ENCODE measurements around the gene SPRED2.
"Not testable (repeated sequence)": the region's sequence is repeated elsewhere in the genome, so short reads cannot be mapped to it uniquely, and the experiment has no call there.

SPRED2 gene

DNA sequence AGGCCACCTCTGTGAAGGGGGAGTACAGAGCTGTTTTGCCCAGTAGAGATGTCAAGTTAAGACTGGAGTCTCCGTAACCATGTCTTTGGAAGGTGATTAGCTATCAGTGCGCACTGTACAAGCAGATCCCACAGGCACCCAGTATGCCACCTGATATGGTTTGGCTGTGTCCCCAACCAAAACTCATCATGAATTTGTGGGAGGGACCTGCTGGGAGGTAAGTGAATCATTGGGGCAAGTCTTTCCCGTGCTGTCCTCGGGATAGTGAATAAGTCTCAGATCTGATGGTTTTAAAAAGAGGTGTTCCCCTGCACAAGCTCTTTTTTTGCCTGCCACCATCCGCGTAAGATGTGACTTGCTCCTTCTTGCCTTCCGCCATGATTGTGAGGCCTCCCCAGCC lies 114.6 kb downstream of the SPRED2 start:
- Histone ChIP-seq H3K9me3 (ENCODE audit: control insufficient read depth, low read length) (no peaks in the 10 kb centered on the region), H3K4me3 (ENCODE audit: insufficient read depth, low read depth, low read length) (no peak overlapping the region), H3K4me1 (ENCODE audit: control insufficient read depth, insufficient read depth, low read length) (no peaks in the 10 kb centered on the region), H3K27me3 (ENCODE audit: control insufficient read depth, insufficient read depth, low read length, poor library complexity, severe bottlenecking) (no peaks in the 10 kb centered on the region), H3K36me3 (ENCODE audit: control insufficient read depth, insufficient read depth, low read length) (peaks cover 7% of the 10 kb centered on the region), H3K27ac (ENCODE audit: insufficient read depth, low read depth, low read length, poor library complexity, severe bottlenecking) (no peak overlapping the region)
- 96 to 98% methylated on average over 7 of the region's 7 CpGs for WGBS, 2 experiments

DNA sequence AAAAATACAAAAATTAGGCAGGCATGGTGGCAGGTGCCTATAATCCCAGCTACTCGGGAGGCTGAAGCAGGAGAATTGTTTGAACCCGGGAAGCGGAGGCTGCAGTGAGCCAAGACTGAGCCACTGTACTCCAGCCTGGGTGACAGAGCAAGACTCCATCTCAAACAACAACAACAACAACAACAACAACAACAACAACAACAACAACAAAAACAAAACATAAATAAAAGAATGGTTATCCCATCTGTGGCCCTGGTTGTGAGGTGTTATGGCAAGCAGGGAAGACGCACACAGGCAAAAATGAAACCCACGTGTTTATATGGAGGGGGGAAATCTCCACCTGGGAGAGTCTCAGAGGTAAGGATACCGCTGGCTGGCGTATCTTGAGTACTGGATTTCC lies 115.0 kb downstream of the SPRED2 start:
- H3K4me1 ChIP-seq (ENCODE audit: control insufficient read depth, insufficient read depth, low read length); H3K36me3 ChIP-seq (ENCODE audit: control insufficient read depth, insufficient read depth, low read length); H3K27me3 ChIP-seq (ENCODE audit: control insufficient read depth, insufficient read depth, low read length, poor library complexity, severe bottlenecking); H3K27ac ChIP-seq (ENCODE audit: insufficient read depth, low read depth, low read length, poor library complexity, severe bottlenecking); H3K4me3 ChIP-seq (ENCODE audit: insufficient read depth, low read depth, low read length); H3K9me3 ChIP-seq (ENCODE audit: control insufficient read depth, low read length): not testable (repeated sequence)
- WGBS, 2 experiments = 96% methylated on average over 7 of the region's 7 CpGs

DNA sequence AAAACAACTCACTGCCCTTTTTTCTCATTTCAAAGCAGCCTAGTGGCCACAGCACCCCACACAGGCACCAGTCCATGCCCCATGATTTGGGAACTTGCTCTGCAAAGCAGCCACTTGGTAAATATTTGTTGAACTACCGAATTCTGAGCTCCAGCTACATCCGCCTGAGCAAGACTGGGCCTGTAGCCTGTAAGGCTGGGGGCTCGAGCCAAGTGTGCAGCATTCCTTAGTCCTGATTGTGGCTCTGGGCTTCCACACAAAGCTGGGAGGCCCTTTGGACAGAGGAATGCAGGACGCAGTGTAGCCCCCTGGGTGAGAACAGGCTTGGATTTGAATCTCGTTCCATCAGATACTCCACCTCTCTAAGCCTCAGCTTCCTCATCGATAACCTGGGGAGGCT lies 116.3 kb downstream of the SPRED2 start:
- Histone ChIP-seq H3K9me3 (ENCODE audit: control insufficient read depth, low read length) (no peaks in the 10 kb centered on the region), H3K4me3 (ENCODE audit: insufficient read depth, low read depth, low read length) (no peak overlapping the region), H3K27me3 (ENCODE audit: control insufficient read depth, insufficient read depth, low read length, poor library complexity, severe bottlenecking) (no peaks in the 10 kb centered on the region), H3K4me1 (ENCODE audit: control insufficient read depth, insufficient read depth, low read length) (no peaks in the 10 kb centered on the region), H3K27ac (ENCODE audit: insufficient read depth, low read depth, low read length, poor library complexity, severe bottlenecking) (no peak overlapping the region), H3K36me3 (ENCODE audit: control insufficient read depth, insufficient read depth, low read length) (peaks cover 7% of the 10 kb centered on the region)
- WGBS, 2 experiments = 77 to 96% methylated on average over 5 to 6 of the region's 6 CpGs

DNA sequence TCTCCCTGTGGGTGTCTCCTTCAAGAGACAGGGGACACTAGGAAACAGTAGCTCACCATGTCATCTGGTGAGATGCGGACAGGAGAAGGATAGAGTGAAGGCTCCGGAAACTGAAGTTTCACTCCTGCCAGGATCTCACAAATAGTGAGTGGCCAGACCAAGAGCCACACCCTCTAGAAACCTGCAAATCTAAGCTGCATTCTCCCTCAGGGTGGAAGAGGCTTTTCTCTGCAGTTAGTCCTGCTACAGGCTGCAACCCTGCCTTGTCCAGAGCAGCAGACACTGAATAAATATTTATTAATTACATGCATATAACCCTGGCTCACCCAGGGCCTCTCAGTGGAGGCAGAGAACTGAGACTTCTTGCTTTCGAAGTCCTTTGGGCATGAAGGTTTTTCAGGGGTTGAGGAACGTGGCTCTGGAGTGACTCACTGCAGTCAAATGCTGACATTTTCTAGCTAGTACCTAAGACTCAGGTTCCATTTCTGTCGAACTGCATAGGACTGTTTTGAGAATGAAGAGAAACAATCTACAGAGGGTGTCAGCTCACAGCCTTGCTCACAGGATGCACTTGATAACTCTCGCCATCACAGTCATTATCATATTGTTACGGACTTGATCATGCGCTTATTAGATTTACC lies 117.5 kb downstream of the SPRED2 start:
- Histone ChIP-seq H3K4me1 (ENCODE audit: control insufficient read depth, insufficient read depth, low read length) (no peaks in the 10 kb centered on the region), H3K27me3 (ENCODE audit: control insufficient read depth, insufficient read depth, low read length, poor library complexity, severe bottlenecking) (no peaks in the 10 kb centered on the region), H3K36me3 (ENCODE audit: control insufficient read depth, insufficient read depth, low read length) (peaks cover 7% of the 10 kb centered on the region), H3K9me3 (ENCODE audit: control insufficient read depth, low read length) (no peaks in the 10 kb centered on the region), H3K27ac (ENCODE audit: insufficient read depth, low read depth, low read length, poor library complexity, severe bottlenecking) (no peak overlapping the region), H3K4me3 (ENCODE audit: insufficient read depth, low read depth, low read length) (no peak overlapping the region)
- WGBS, 2 experiments = 93% methylated on average over 8 of the region's 8 CpGs

- H3K36me3 ChIP-seq (ENCODE audit: control insufficient read depth, insufficient read depth, low read length) = peaks cover 7% of the 10 kb centered on the region
- no peaks in the 10 kb centered on the region for H3K4me1 ChIP-seq (ENCODE audit: control insufficient read depth, insufficient read depth, low read length)
Measured at GRCh38 chr2:65313954-65314256, 118.5 kb downstream of the SPRED2 start.

GRCh38 chr2:65313126-65313953 lies 119.1 kb downstream of the SPRED2 start:
- 97% methylated on average over 52 of the region's 52 CpGs for WGBS, 2 experiments
- H3K27me3 ChIP-seq (ENCODE audit: control insufficient read depth, insufficient read depth, low read length, poor library complexity, severe bottlenecking) = no peaks in the 10 kb centered on the region
- H3K4me1 ChIP-seq (ENCODE audit: control insufficient read depth, insufficient read depth, low read length) = no peaks in the 10 kb centered on the region
- no peak overlapping the region for H3K27ac ChIP-seq (ENCODE audit: insufficient read depth, low read depth, low read length, poor library complexity, severe bottlenecking)
- H3K4me3 ChIP-seq (ENCODE audit: insufficient read depth, low read depth, low read length) = no peak overlapping the region
- H3K9me3 ChIP-seq (ENCODE audit: control insufficient read depth, low read length) = no peaks in the 10 kb centered on the region
- peaks cover 7% of the 10 kb centered on the region for H3K36me3 ChIP-seq (ENCODE audit: control insufficient read depth, insufficient read depth, low read length)

More at GRCh38 chr2:65313954-65314256, 118.5 kb downstream of the SPRED2 start:
- Histone ChIP-seq H3K27ac (ENCODE audit: insufficient read depth, low read depth, low read length, poor library complexity, severe bottlenecking) (no peak overlapping the region), H3K9me3 (ENCODE audit: control insufficient read depth, low read length) (no peaks in the 10 kb centered on the region), H3K4me3 (ENCODE audit: insufficient read depth, low read depth, low read length) (no peak overlapping the region), H3K27me3 (ENCODE audit: control insufficient read depth, insufficient read depth, low read length, poor library complexity, severe bottlenecking) (no peaks in the 10 kb centered on the region)
- 94 to 97% methylated on average over 24 of the region's 24 CpGs for WGBS, 2 experiments

DNA sequence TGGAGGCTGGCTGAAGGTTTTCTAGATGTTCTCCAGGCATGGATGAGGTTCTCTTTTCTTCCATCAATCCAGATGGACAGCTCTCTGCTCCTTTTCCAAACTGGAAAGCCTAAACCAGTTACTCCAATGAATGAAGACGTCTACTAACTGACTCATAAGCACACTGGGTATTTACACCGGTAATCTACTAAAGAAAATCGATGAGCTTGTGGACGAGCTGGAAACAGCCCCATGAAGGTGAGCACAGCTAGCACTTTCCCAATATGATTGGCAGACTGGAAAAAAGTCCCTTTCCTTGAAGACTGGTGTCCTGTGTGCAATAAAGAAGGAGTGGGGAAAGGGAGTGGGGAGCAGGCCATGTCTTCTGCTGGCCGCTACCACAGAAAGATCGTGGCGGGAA lies 120.8 kb downstream of the SPRED2 start:
- no peaks in the 10 kb centered on the region for H3K27me3 ChIP-seq (ENCODE audit: control insufficient read depth, insufficient read depth, low read length, poor library complexity, severe bottlenecking)
- H3K27ac ChIP-seq (ENCODE audit: insufficient read depth, low read depth, low read length, poor library complexity, severe bottlenecking) = no peak overlapping the region
- no peaks in the 10 kb centered on the region for H3K9me3 ChIP-seq (ENCODE audit: control insufficient read depth, low read length)
- H3K4me3 ChIP-seq (ENCODE audit: insufficient read depth, low read depth, low read length) = no peak overlapping the region
- 95 to 97% methylated on average over 7 of the region's 7 CpGs for WGBS, 2 experiments
- no peaks in the 10 kb centered on the region for H3K4me1 ChIP-seq (ENCODE audit: control insufficient read depth, insufficient read depth, low read length)
- H3K36me3 ChIP-seq (ENCODE audit: control insufficient read depth, insufficient read depth, low read length) = peaks cover 7% of the 10 kb centered on the region

DNA sequence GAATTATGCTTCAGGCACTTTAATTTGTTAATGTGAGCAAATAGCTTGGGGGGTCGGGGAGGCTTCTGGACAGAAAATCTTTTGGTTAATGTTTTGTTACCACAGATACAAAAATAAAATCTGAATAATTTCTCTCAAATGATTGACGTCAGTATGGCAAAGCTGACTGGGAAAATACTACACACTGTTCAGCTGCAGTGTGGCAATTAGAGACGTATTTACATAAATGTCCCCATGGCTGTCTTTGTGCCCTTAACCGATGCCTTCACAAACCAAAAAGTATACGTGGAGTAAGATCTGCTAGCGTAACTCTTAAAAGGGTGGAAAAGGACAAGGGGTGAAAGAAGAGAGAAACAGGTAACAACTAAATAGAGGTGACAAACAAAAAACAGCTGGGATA lies 121.3 kb downstream of the SPRED2 start:
- no peak overlapping the region for H3K27ac ChIP-seq (ENCODE audit: insufficient read depth, low read depth, low read length, poor library complexity, severe bottlenecking)
- H3K4me1 ChIP-seq (ENCODE audit: control insufficient read depth, insufficient read depth, low read length) = no peaks in the 10 kb centered on the region
- H3K9me3 ChIP-seq (ENCODE audit: control insufficient read depth, low read length) = no peaks in the 10 kb centered on the region
- H3K36me3 ChIP-seq (ENCODE audit: control insufficient read depth, insufficient read depth, low read length) = peaks cover 7% of the 10 kb centered on the region
- H3K27me3 ChIP-seq (ENCODE audit: control insufficient read depth, insufficient read depth, low read length, poor library complexity, severe bottlenecking) = no peaks in the 10 kb centered on the region
- H3K4me3 ChIP-seq (ENCODE audit: insufficient read depth, low read depth, low read length) = no peak overlapping the region
- 95 to 96% methylated on average over 5 to 6 of the region's 6 CpGs for WGBS, 2 experiments

DNA sequence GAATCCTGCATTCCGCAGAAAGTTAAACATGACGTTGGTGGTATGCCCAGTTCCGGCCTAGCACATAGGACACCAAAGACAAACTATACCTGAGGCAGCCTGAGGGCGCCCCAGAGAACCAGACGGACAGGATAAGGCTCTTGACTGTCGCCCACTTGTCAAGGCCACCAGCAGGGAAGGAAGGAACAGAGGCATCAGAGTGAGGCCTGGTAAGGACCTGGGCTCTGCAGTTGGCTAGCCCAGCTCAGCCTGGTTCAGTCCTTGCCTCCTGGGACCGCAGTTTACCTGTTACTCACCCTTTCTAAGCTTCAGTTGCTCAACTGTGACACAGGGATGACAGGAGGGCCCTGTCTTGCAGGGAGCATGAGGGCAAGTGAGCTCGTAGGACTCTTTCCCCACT lies 122.7 kb downstream of the SPRED2 start:
- Histone ChIP-seq H3K4me3 (ENCODE audit: insufficient read depth, low read depth, low read length) (no peak overlapping the region), H3K27me3 (ENCODE audit: control insufficient read depth, insufficient read depth, low read length, poor library complexity, severe bottlenecking) (no peaks in the 10 kb centered on the region), H3K4me1 (ENCODE audit: control insufficient read depth, insufficient read depth, low read length) (no peaks in the 10 kb centered on the region), H3K27ac (ENCODE audit: insufficient read depth, low read depth, low read length, poor library complexity, severe bottlenecking) (no peak overlapping the region), H3K9me3 (ENCODE audit: control insufficient read depth, low read length) (no peaks in the 10 kb centered on the region), H3K36me3 (ENCODE audit: control insufficient read depth, insufficient read depth, low read length) (peaks cover 7% of the 10 kb centered on the region)
- 89 to 92% methylated on average over 8 of the region's 8 CpGs for whole genome bisulfite sequencing, 2 experiments

- H3K4me1 ChIP-seq (ENCODE audit: control insufficient read depth, insufficient read depth, low read length) = peaks cover 16% of the 10 kb centered on the region
- H3K27me3 ChIP-seq (ENCODE audit: control insufficient read depth, insufficient read depth, low read length, poor library complexity, severe bottlenecking) = no peaks in the 10 kb centered on the region
- H3K36me3 ChIP-seq (ENCODE audit: control insufficient read depth, insufficient read depth, low read length) = no peaks in the 10 kb centered on the region
- H3K4me3 ChIP-seq (ENCODE audit: insufficient read depth, low read depth, low read length) = no peak overlapping the region
- 90 to 96% methylated on average over 2 of the region's 2 CpGs for WGBS, 2 experiments
- no peak overlapping the region for H3K27ac ChIP-seq (ENCODE audit: insufficient read depth, low read depth, low read length, poor library complexity, severe bottlenecking)
- no peaks in the 10 kb centered on the region for H3K9me3 ChIP-seq (ENCODE audit: control insufficient read depth, low read length)
Measured at GRCh38 chr2:65305934-65306333, 126.5 kb downstream of the SPRED2 start.

All from ectodermal cell (in vitro differentiated cells).